ENCODE data around the gene ADM5. TPM values are rescaled to one million over a fixed set of nuclear protein-coding genes. Genes with fewer than 3 reads are reported as not detected.

ADM5 gene
- total RNA-seq, 4 donors from 2014 or later: 0.91 to 2.8 (median 1.8) TPM

- Histone ChIP-seq H3K27me3 (peaks cover 0 to 25% (median 0%) of the 10 kb centered on the region in 4 donors), H3K9me3 (no peaks in the 10 kb centered on the region), H3K4me3 (no peak overlapping the region), H3K36me3 (peaks cover 25 to 73% (median 38%) of the 10 kb centered on the region in 3 donors), H3K4me1 (peaks cover 16 to 56% (median 27%) of the 10 kb centered on the region in 3 donors), H3K27ac (peak overlapping the region in 3 of 4 donors; percentile 21 to 80 (median 28))
- WGBS, 2 donors: 87% methylated on average over 6 of the region's 27 CpGs; no CpG with 5 or more reads in 1 of the 2 donors
- TF ChIP-seq POLR2A (IDR thresholded peaks at IDR 0.05): no peak
- no peak for DNase-seq
- intact Hi-C loops (cut with DNase I): no loop called here
Measured at GRCh38 chr19:49686503-49687088, 2.8 kb upstream of the ADM5 start.

DNA sequence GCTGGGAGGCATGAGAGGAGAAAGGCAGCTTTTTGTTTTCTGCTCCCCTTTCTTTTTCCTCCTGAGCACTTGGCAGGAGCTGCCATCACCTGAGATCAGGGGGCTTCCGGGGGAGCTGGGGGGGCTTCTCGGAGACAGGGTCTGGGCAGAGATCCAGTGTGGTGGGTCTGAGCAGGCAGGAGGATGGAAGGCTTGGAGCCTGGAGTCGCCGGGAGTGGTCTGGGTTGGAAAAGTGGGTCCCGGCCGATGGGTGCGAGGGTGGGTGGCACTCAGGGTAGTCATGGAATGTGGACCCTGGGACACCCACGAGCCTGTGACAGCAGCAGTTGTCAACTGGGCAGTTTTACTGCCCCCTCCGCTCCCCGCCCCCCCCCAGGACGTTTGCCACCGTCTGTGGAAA is 2.2 kb upstream of the ADM5 start:
- no peaks in the 10 kb centered on the region for H3K9me3 ChIP-seq
- intact Hi-C loops (cut with DNase I): no loop called here

DNA sequence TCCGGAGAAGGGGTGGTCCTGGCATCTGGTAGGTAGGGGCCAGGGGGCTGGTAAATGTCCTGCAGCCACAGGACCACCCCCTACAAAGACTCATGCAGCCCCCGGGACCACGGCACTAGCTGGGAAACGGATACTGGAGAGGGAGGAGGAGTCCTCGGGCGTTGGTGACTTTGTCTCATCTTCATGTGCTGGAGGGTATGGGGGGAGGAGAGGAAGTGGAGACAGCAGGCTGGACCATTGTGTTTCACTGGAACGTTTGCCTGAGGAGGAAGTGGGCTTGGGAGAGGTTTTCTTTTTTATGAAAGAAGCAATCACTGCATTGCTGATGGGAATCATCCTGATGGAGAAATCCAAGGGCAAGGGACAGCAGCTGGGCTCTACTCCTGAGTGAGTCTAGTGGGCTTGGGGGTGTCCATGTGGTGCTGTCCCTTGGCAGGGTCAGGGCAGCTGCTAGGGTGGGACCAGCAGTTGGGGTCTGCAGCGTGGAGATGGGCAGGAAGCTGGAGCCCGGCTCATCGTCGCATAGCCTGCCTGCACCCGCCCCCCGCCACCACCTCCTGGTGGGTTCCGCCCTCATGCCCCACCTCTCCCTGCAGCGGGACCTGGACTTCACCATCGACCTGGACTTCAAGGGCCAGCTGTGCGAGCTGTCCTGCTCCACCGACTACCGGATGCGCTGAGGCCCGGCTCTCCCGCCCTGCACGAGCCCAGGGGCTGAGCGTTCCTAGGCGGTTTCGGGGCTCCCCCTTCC is 1.7 kb upstream of the ADM5 start:
- H3K36me3 ChIP-seq: peaks cover 17 to 62% (median 26%) of the 10 kb centered on the region in 3 donors
- intact Hi-C loops (cut with DNase I): no loop called here
- 45 to 54% methylated on average over 6 to 8 of the region's 26 CpGs for WGBS, 2 donors
- H3K27ac ChIP-seq: peak overlapping the region in 3 of 4 donors; percentile 35 to 80 (median 55)
- no peak for DNase-seq
- TF ChIP-seq POLR2A (IDR thresholded peaks at IDR 0.05): no peak
- no peak for TF ChIP-seq CTCF (IDR thresholded peaks at IDR 0.05)
- H3K27me3 ChIP-seq: peaks cover 0 to 35% (median 0%) of the 10 kb centered on the region in 4 donors
- no peaks in the 10 kb centered on the region for H3K9me3 ChIP-seq
- peaks cover 16 to 57% (median 29%) of the 10 kb centered on the region in 3 donors for H3K4me1 ChIP-seq
- peak overlapping the region in 3 of 4 donors; percentile 14 to 70 (median 29) for H3K4me3 ChIP-seq

More for the DNA sequence above, 2.2 kb upstream of the ADM5 start:
- peaks cover 0 to 30% (median 0%) of the 10 kb centered on the region in 4 donors for H3K27me3 ChIP-seq
- WGBS, 2 donors: 74% methylated on average over 3 of the region's 12 CpGs; no CpG with 5 or more reads in 1 of the 2 donors
- H3K4me1 ChIP-seq: peaks cover 16 to 57% (median 29%) of the 10 kb centered on the region in 3 donors
- H3K4me3 ChIP-seq: peak overlapping the region in 1 of 4 donors; percentile 5
- no peak for TF ChIP-seq POLR2A (IDR thresholded peaks at IDR 0.05)
- no peak for TF ChIP-seq CTCF (IDR thresholded peaks at IDR 0.05)
- H3K36me3 ChIP-seq: peaks cover 19 to 68% (median 32%) of the 10 kb centered on the region in 3 donors
- H3K27ac ChIP-seq: peak overlapping the region in 3 of 4 donors; percentile 21 to 80 (median 28)
- DNase-seq: no peak

GRCh38 chr19:49688531-49689132 is 762 bp upstream of the ADM5 start:
- intact Hi-C loops (cut with DNase I): no loop called here
- DNase-seq: no peak
- no peak for TF ChIP-seq CTCF (IDR thresholded peaks at IDR 0.05)
- no peak for TF ChIP-seq POLR2A (IDR thresholded peaks at IDR 0.05)
- peaks cover 16 to 53% (median 20%) of the 10 kb centered on the region in 3 donors for H3K36me3 ChIP-seq
- H3K4me3 ChIP-seq: peak overlapping the region in 3 of 4 donors; percentile 51 to 70 (median 53)
- no peaks in the 10 kb centered on the region for H3K9me3 ChIP-seq
- peaks cover 16 to 57% (median 29%) of the 10 kb centered on the region in 3 donors for H3K4me1 ChIP-seq
- H3K27ac ChIP-seq: peak overlapping the region in 3 of 4 donors; percentile 49 to 80 (median 64)
- H3K27me3 ChIP-seq: peaks cover 0 to 35% (median 0%) of the 10 kb centered on the region in 4 donors
- WGBS, 2 donors: 66 to 69% methylated on average over 11 to 12 of the region's 12 CpGs

DNA sequence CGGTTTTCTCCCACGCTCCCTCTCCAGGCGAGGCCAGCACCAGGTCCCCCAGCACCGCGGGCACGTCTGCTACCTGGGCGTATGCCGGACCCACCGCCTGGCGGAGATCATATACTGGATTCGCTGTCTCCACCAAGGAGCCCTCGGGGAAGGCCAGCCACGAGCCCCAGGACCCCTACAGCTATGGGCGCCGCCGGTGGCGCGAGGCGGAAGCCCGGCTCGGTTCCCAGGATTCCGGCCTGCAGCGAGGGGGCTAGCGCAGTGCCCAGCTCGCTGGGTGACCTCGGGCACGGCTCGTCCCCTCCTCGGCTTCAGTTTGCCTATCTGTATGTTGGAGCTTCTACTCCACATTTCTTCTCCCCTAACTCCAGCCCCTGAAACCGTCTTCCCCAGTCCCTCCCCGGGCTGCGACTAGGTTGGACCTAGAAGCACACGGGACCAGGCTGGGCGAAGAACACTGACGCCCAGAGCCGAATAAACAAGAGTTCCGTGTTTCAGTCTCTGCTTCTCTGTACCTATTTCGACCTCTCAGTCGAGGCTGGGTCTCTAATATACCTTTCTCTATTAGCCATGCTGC is 773 bp downstream of the ADM5 start:
- Histone ChIP-seq H3K27ac (peak overlapping the region; percentile 61 to 80 (median 72)), H3K4me1 (peaks cover 16 to 57% (median 29%) of the 10 kb centered on the region in 3 donors), H3K4me3 (peak overlapping the region; percentile 29 to 70 (median 52)), H3K27me3 (peaks cover 0 to 35% (median 0%) of the 10 kb centered on the region in 4 donors), H3K9me3 (no peaks in the 10 kb centered on the region), H3K36me3 (peaks cover 6 to 38% (median 8%) of the 10 kb centered on the region in 3 donors)
- peak in 1 of 6 experiments; percentile 11 for TF ChIP-seq CTCF (IDR thresholded peaks at IDR 0.05)
- no peak for TF ChIP-seq POLR2A (IDR thresholded peaks at IDR 0.05)
- WGBS, 2 donors: 8 to 14% methylated on average over 14 to 25 of the region's 39 CpGs
- DNase-seq: no peak
- intact Hi-C loops (cut with DNase I): no loop called here
